Heart right ventricle (tissue), 16 donors: ENCODE results near the gene ASB4. TPM values are rescaled to one million over a fixed set of nuclear protein-coding genes. Genes with fewer than 3 reads are reported as not detected.
"Not testable (repeated sequence)": the region's sequence is repeated elsewhere in the genome, so short reads cannot be mapped to it uniquely, and the experiment has no call there.

Source experiments
- ATAC-seq, 8 donors: fragments of 200-7000 bp; cut with Tn5 transposase; one replicate each; pipeline ENCODE4 v1.9.1; 2020; ENCODE audit warnings: mild to moderate bottlenecking in 8 of 8, moderate library complexity in 8 of 8, moderate number of reproducible peaks in 1 of 8
- DNase-seq, 2 donors: peaks; one replicate each; pipeline ENCODE4 v3.0.0-alpha.2; 2020
- H3K27ac ChIP-seq, 10 donors: fragments of 200-600 bp; sonication (generic) in 2 of 10; one replicate each; pipeline versions ENCODE4 v1.5.0 to v1.8.0; 2020 to 2022; ENCODE audit warnings: mild to moderate bottlenecking in 3 of 10
- H3K27me3 ChIP-seq, 7 donors: fragments of 200-600 bp; one replicate each; pipeline ENCODE4 v1.8.0; 2021 to 2022; ENCODE audit warnings: mild to moderate bottlenecking in 2 of 7
- H3K36me3 ChIP-seq, 9 donors: fragments of 200-600 bp; sonication (generic) in 1 of 9; one replicate each; pipeline versions ENCODE4 v1.5.0 to v1.8.0; 2020 to 2022; ENCODE audit warnings: mild to moderate bottlenecking in 2 of 9
- H3K4me1 ChIP-seq, 9 donors: fragments of 200-600 bp; sonication (generic) in 1 of 9; one replicate each; pipeline versions ENCODE4 v1.5.0 to v1.8.0; 2020 to 2022; ENCODE audit warnings: mild to moderate bottlenecking in 4 of 9
- H3K4me3 ChIP-seq, 10 donors: fragments of 200-600 bp; sonication (generic) in 2 of 10; one replicate each; pipeline versions ENCODE4 v1.5.0 to v1.8.0; 2020 to 2022; ENCODE audit warnings: mild to moderate bottlenecking in 7 of 10, moderate library complexity in 2 of 10
- H3K9me3 ChIP-seq, 11 donors: fragments of 200-600 bp in 10 of 11; sonication (generic) in 2 of 11; one replicate each; pipeline versions ENCODE4 v1.5.0 to v1.8.0; 2013 to 2022; ENCODE audit warnings: mild to moderate bottlenecking in 2 of 11, control low read depth in 1 of 11, moderate library complexity in 1 of 11
- CTCF ChIP-seq, 9 donors: fragments of 200-600 bp; sonication (generic) in 2 of 9; IDR thresholded peaks; one replicate each; pipeline versions ENCODE4 v1.5.0 to v1.8.0; 2021 to 2022; ENCODE audit warnings: antibody characterized with exemption in 9 of 9, mild to moderate bottlenecking in 5 of 9, moderate library complexity in 1 of 9
- WGBS, 2 donors: extraction: QIAGEN DNeasy Blood & Tissue Kit; methylation state at CpG; one replicate each; pipeline ENCODE4 v1.1.7; 2013; ENCODE audit warnings: inconsistent platforms in 1 of 2; 5-methylcytosine and 5-hydroxymethylcytosine counted together
- intact Hi-C, 10 donors: fragments of 100-400 bp; cut with DNase I; formaldehyde crosslinking; loops; one replicate each; pipeline versions ENCODE4 v1.11.1 to v1.14.2; 2022
- polyA plus RNA-seq, 2 donors: library from polyadenylated mRNA; stranded (reverse); fragments of 200-250 nt; gene quantifications; one replicate each; pipeline ENCODE4 v1.2.3, GENCODE V29; 2013
- total RNA-seq, 10 donors: library from RNA; stranded (reverse); fragmentation: NEBNext Ultra II Directional in 3 of 10; extraction: Animal tissue kit (Norgen Biotek cat#: 25700) in 3 of 10; gene quantifications; one replicate each; pipeline versions ENCODE4 v1.2.1 to v1.2.4, GENCODE V29; 2021 to 2023
- donor health status: Arrhythmogenic right ventricular cardiomyopathy.
- donor health status: ischemic (EF 13 %, LVEDD 7.1; RV severe dilation, severe dysfunction).
- donor health status: healthy with polysubstance abuse.
- donor health status: DM: no; HTN: yes; CAD: no.
- donor health status: DM: no; HTN: no; CAD: no.
- donor health status: ischemic (EF 25% LVEDD 6.9; RV normal size, moderate dysfunction).
- donor health status: ischemic (EF 25% LVEDD 5.7; RV mildly dilated, moderate dysfunction).
- donor health status: healthy.
- donor health status: DM: yes; HTN: yes; CAD: no.
- donor health status: Ischemic cardiomyopathy.
- donor health status: ischemic (EF 35%, LVEDD 5.7; RV mildly dilated, moderate dysfunction).
- donor health status: nonischemic (EF 11% LVEDD 7.7; RV severe dilation, severe dysfunction).
- donor health status: DM: yes; HTN: yes; CAD: no.
- donor health status: PGD.
- donor health status: ischemic (EF 29% LVEDD 5.4; RV normal size, mild dysfunction).
- donor health status: nonischemic (EF 23%, LVEDD 6.1; RV moderate dilation, normal function).

The ASB4 gene
- total and polyA plus RNA-seq, 12 donors, result 0.26 to 7.1 (median 3.0) TPM

- H3K9me3 ChIP-seq, result no peaks in the 10 kb centered on the region
- ATAC-seq, result no peak
Measured at GRCh38 chr7:95501261-95501832, 15.6 kb downstream of the ASB4 start.

GRCh38 chr7:95502403-95502802 is 16.7 kb downstream of the ASB4 start:
- Histone ChIP-seq H3K27ac (no peak overlapping the region), H3K4me3 (no peak overlapping the region), H3K9me3 (no peaks in the 10 kb centered on the region), H3K27me3 (peaks cover 0 to 3% (median 0%) of the 10 kb centered on the region in 7 donors), H3K4me1 (no peaks in the 10 kb centered on the region), H3K36me3 (no peaks in the 10 kb centered on the region)
- no peak for ATAC-seq
- WGBS, 2 donors, result 92 to 94% methylated on average over 1 of the region's 1 CpG
- no peak for TF ChIP-seq CTCF (IDR thresholded peaks at IDR 0.05)
- intact Hi-C loops, result no loop called here
- DNase-seq, result no peak

More at GRCh38 chr7:95501261-95501832, 15.6 kb downstream of the ASB4 start:
- H3K36me3 ChIP-seq, result no peaks in the 10 kb centered on the region
- no peak for TF ChIP-seq CTCF (IDR thresholded peaks at IDR 0.05)
- H3K4me3 ChIP-seq, result no peak overlapping the region
- intact Hi-C loops, result no loop called here
- no peak overlapping the region for H3K27ac ChIP-seq
- no peaks in the 10 kb centered on the region for H3K27me3 ChIP-seq
- H3K4me1 ChIP-seq, result no peaks in the 10 kb centered on the region
- no peak for DNase-seq
- 78 to 85% methylated on average over 5 of the region's 5 CpGs for WGBS, 2 donors

GRCh38 chr7:95503271-95504131 is 17.8 kb downstream of the ASB4 start:
- H3K9me3 ChIP-seq, result no peaks in the 10 kb centered on the region
- TF ChIP-seq CTCF (IDR thresholded peaks at IDR 0.05), result no peak
- H3K4me1 ChIP-seq, result no peaks in the 10 kb centered on the region
- no peak overlapping the region for H3K4me3 ChIP-seq
- 82 to 84% methylated on average over 6 of the region's 6 CpGs for WGBS, 2 donors
- no peak for ATAC-seq
- intact Hi-C loops, result no loop called here
- DNase-seq, result no peak
- H3K27me3 ChIP-seq, result peaks cover 0 to 3% (median 0%) of the 10 kb centered on the region in 7 donors
- H3K27ac ChIP-seq, result no peak overlapping the region
- H3K36me3 ChIP-seq, result no peaks in the 10 kb centered on the region

GRCh38 chr7:95504132-95504588 is 18.4 kb downstream of the ASB4 start:
- ATAC-seq, intact Hi-C loops, H3K27ac ChIP-seq, H3K27me3 ChIP-seq, H3K4me1 ChIP-seq, H3K36me3 ChIP-seq, DNase-seq, H3K9me3 ChIP-seq, H3K4me3 ChIP-seq: not testable (repeated sequence)
- 92 to 93% methylated on average over 7 of the region's 7 CpGs for WGBS, 2 donors
